Stimulated activated CD8-positive, alpha-beta memory T cell treated with anti-CD3 and anti-CD28 coated beads, Interleukin-15, amount 100 ng/mL, for 1 hour (primary cell): ENCODE data around the gene MTCL1.

Experiments used
- DNase-seq: peaks from one replicate; pipeline ENCODE4 v3.0.0-alpha.2; 2020; ENCODE audit warnings: low read depth

MTCL1 gene

GRCh38 chr18:8833480-8833879 lies 128.1 kb downstream of the MTCL1 start:
- DNase-seq, result no peak

- no peak for DNase-seq
Measured at GRCh38 chr18:8834881-8835280, 129.5 kb downstream of the MTCL1 start.

GRCh38 chr18:8835521-8835953 lies 130.2 kb downstream of the MTCL1 start:
- no peak for DNase-seq

GRCh38 chr18:8839281-8839680 lies 133.9 kb downstream of the MTCL1 start:
- DNase-seq, result no peak

GRCh38 chr18:8841781-8842485 lies 136.6 kb downstream of the MTCL1 start:
- DNase-seq, result no peak

GRCh38 chr18:8842506-8842905 lies 137.2 kb downstream of the MTCL1 start:
- no peak for DNase-seq

- no peak for DNase-seq
Measured at GRCh38 chr18:8843005-8843404, 137.6 kb downstream of the MTCL1 start.

- DNase-seq, result no peak
Measured at GRCh38 chr18:8844721-8845148, 139.4 kb downstream of the MTCL1 start.

- DNase-seq, result no peak
Measured at GRCh38 chr18:8845506-8845905, 140.2 kb downstream of the MTCL1 start.

GRCh38 chr18:8847066-8847755 lies 141.9 kb downstream of the MTCL1 start:
- no peak for DNase-seq

GRCh38 chr18:8847900-8848299 lies 142.5 kb downstream of the MTCL1 start:
- DNase-seq, result no peak

- no peak for DNase-seq
Measured at GRCh38 chr18:8848541-8848940, 143.2 kb downstream of the MTCL1 start.

GRCh38 chr18:8849696-8850095 lies 144.3 kb downstream of the MTCL1 start:
- no peak for DNase-seq

GRCh38 chr18:8851659-8852058 lies 146.3 kb downstream of the MTCL1 start:
- DNase-seq, result no peak

- DNase-seq, result no peak
Measured at GRCh38 chr18:8854550-8854949, 149.2 kb downstream of the MTCL1 start.

GRCh38 chr18:8854962-8855361 lies 149.6 kb downstream of the MTCL1 start:
- DNase-seq, result no peak

GRCh38 chr18:8856212-8856611 lies 150.9 kb downstream of the MTCL1 start:
- DNase-seq, result no peak

GRCh38 chr18:8856769-8857393 lies 151.5 kb downstream of the MTCL1 start:
- DNase-seq, result no peak

- no peak for DNase-seq
Measured at GRCh38 chr18:8857806-8858205, 152.4 kb downstream of the MTCL1 start.

- no peak for DNase-seq
Measured at GRCh38 chr18:8858888-8859511, 153.6 kb downstream of the MTCL1 start.

- DNase-seq, result no peak
Measured at GRCh38 chr18:8860845-8861642, 155.7 kb downstream of the MTCL1 start.

- DNase-seq, result no peak
Measured at GRCh38 chr18:8863427-8863826, 158.1 kb downstream of the MTCL1 start.
